IPS-18c (cell line): Measurements from ENCODE around the gene UQCRH.
"Not testable (repeated sequence)": the region's sequence is repeated elsewhere in the genome, so short reads cannot be mapped to it uniquely, and the experiment has no call there.

Experiments used
- H3K4me3 ChIP-seq: 2 replicates; pipeline ENCODE4 v1.7.0; 2013; ENCODE audit warnings: low read depth, mild to moderate bottlenecking, low read length, moderate library complexity; ENCODE audit not compliant: insufficient read depth
- H3K9me3 ChIP-seq: one replicate; pipeline ENCODE4 v1.6.1; 2013; ENCODE audit warnings: mild to moderate bottlenecking, low read length, moderate library complexity; ENCODE audit not compliant: control insufficient read depth, insufficient read depth

UQCRH gene

GRCh38 chr1:46289134-46289494 lies 14.4 kb upstream of the UQCRH start:
- no peak overlapping the region for H3K4me3 ChIP-seq
- H3K9me3 ChIP-seq = no peaks in the 10 kb centered on the region

GRCh38 chr1:46289976-46290375 lies 13.5 kb upstream of the UQCRH start:
- Histone ChIP-seq H3K4me3 (no peak overlapping the region), H3K9me3 (no peaks in the 10 kb centered on the region)

GRCh38 chr1:46295306-46295705 lies 8.2 kb upstream of the UQCRH start:
- Histone ChIP-seq H3K9me3 (no peaks in the 10 kb centered on the region), H3K4me3 (no peak overlapping the region)

- Histone ChIP-seq H3K4me3 (no peak overlapping the region), H3K9me3 (no peaks in the 10 kb centered on the region)
These were observed 5.1 kb upstream of the UQCRH start for GRCh38 chr1:46298387-46298786.

GRCh38 chr1:46300673-46301405 lies 2.7 kb upstream of the UQCRH start:
- Histone ChIP-seq H3K9me3 (no peaks in the 10 kb centered on the region), H3K4me3 (peak overlapping the region; percentile 91)

- Histone ChIP-seq H3K9me3 (no peaks in the 10 kb centered on the region), H3K4me3 (peak overlapping the region; percentile 91)
These were observed 2.1 kb upstream of the UQCRH start for GRCh38 chr1:46301406-46301807.

GRCh38 chr1:46301808-46302640 lies 1.5 kb upstream of the UQCRH start:
- H3K9me3 ChIP-seq = no peaks in the 10 kb centered on the region
- peak overlapping the region; percentile 91 for H3K4me3 ChIP-seq

GRCh38 chr1:46302641-46303037 lies 859 bp upstream of the UQCRH start:
- Histone ChIP-seq H3K4me3 (peak overlapping the region; percentile 91), H3K9me3 (no peaks in the 10 kb centered on the region)

- Histone ChIP-seq H3K9me3 (no peaks in the 10 kb centered on the region), H3K4me3 (peak overlapping the region; percentile 88)
These were observed 401 bp downstream of the UQCRH start for GRCh38 chr1:46303872-46304326.

- Histone ChIP-seq H3K9me3 (no peaks in the 10 kb centered on the region), H3K4me3 (no peak overlapping the region)
These were observed 2.6 kb downstream of the UQCRH start for GRCh38 chr1:46306159-46306530.

GRCh38 chr1:46309401-46310159 lies 6.1 kb downstream of the UQCRH start:
- H3K9me3 ChIP-seq = no peaks in the 10 kb centered on the region
- no peak overlapping the region for H3K4me3 ChIP-seq

- no peaks in the 10 kb centered on the region for H3K9me3 ChIP-seq
These were observed 6.8 kb downstream of the UQCRH start for GRCh38 chr1:46310321-46310720.

GRCh38 chr1:46315669-46316403 lies 12.3 kb downstream of the UQCRH start:
- Histone ChIP-seq H3K4me3 (no peak overlapping the region), H3K9me3 (no peaks in the 10 kb centered on the region)

More at GRCh38 chr1:46310321-46310720, 6.8 kb downstream of the UQCRH start:
- H3K4me3 ChIP-seq = no peak overlapping the region

- Histone ChIP-seq H3K4me3 (no peak overlapping the region), H3K9me3 (no peaks in the 10 kb centered on the region)
These were observed 13.8 kb downstream of the UQCRH start for GRCh38 chr1:46317323-46317722.

GRCh38 chr1:46319301-46319700 lies 15.8 kb downstream of the UQCRH start:
- H3K4me3 ChIP-seq = not testable (repeated sequence)

GRCh38 chr1:46319960-46320914 lies 16.7 kb downstream of the UQCRH start:
- H3K4me3 ChIP-seq, H3K9me3 ChIP-seq: not testable (repeated sequence)

More at GRCh38 chr1:46319301-46319700, 15.8 kb downstream of the UQCRH start:
- H3K9me3 ChIP-seq = not testable (repeated sequence)
